HepG2 (cell line): ENCODE data around the gene CES2. TPM values are rescaled to one million over a fixed set of nuclear protein-coding genes. Genes with fewer than 3 reads are reported as not detected.

ENCODE experiments used
- ATAC-seq: fragments of 200-7000 bp; cut with Tn5 transposase; 3 replicates; pipeline ENCODE4 v1.9.1; 2020; ENCODE audit warnings: mild to moderate bottlenecking, moderate library complexity
- BruUV-seq: library from RNA; stranded (reverse); fragments of 400-500 nt; replicated peaks from 2 replicates; lab custom pipeline; 2021; lab: Mats Ljungman, UMichigan
- CTCF ChIA-PET: fragments of 300-600 bp; formaldehyde crosslinking; extraction: SDS; loops from one replicate; lab custom pipeline; 2021; ENCODE audit warnings: low total read pairs, inconsistent platforms, low intra/inter-chr PET ratio; lab: Yijun Ruan, JAX
- POLR2A ChIA-PET: fragments of 350-600 bp; sonication (Branson Sonifier 250); formaldehyde crosslinking; loops from one replicate; lab custom pipeline; 2020; ENCODE audit warnings: antibody characterized with exemption, inconsistent platforms; lab: Yijun Ruan, JAX
- DNase-seq: peaks from one replicate; pipeline ENCODE4 v3.0.0-alpha.2; 2015; ENCODE audit warnings: low spot score
- FAIRE-seq: peaks from 3 replicates; lab custom pipeline; 2011; peaks lifted over from hg19 to GRCh38; lab: Jason Lieb, UNC
- H2AFZ ChIP-seq: one replicate; pipeline ENCODE4 v1.6.1; 2011; ENCODE audit warnings: low read length, inconsistent platforms
- H3K27ac ChIP-seq: fragments of 300-600 bp; 3 replicates; pipeline ENCODE4 v1.8.0; 2011; ENCODE audit warnings: mixed run types, mild to moderate bottlenecking, mixed read lengths, low read length, inconsistent platforms; ENCODE audit not compliant: insufficient read depth; ENCODE audit errors: extremely low read length
- H3K27me3 ChIP-seq, 2 experiments: fragments of 200-600 bp in 1 of 2; 2 replicates in 1 of 2; 3 replicates in 1 of 2; pipeline versions ENCODE4 v1.6.0 to v1.8.0; 2011; ENCODE audit warnings: low read length in 2 of 2, mild to moderate bottlenecking in 2 of 2, moderate library complexity in 2 of 2, inconsistent platforms in 1 of 2; ENCODE audit not compliant: insufficient read depth in 2 of 2, control insufficient read depth in 1 of 2
- H3K36me3 ChIP-seq, 2 experiments: fragments of 200-600 bp in 1 of 2; replicated peaks in 1 of 2; 2 replicates in 1 of 2; 3 replicates in 1 of 2; pipeline versions ENCODE4 v1.5.1 to v1.8.0; 2011; ENCODE audit warnings: low read length in 2 of 2, inconsistent platforms in 1 of 2; ENCODE audit not compliant: insufficient read depth in 2 of 2, control insufficient read depth in 1 of 2
- H3K4me1 ChIP-seq: 2 replicates; pipeline ENCODE4 v1.5.1; 2012; ENCODE audit warnings: low read length, inconsistent platforms; ENCODE audit not compliant: insufficient read depth
- H3K4me2 ChIP-seq: 2 replicates; pipeline ENCODE4 v1.6.0; 2011; ENCODE audit warnings: low read depth, low read length, inconsistent platforms
- H3K4me3 ChIP-seq, 3 experiments: fragments of 200-600 bp in 1 of 3; sonication (generic), shearing (Covaris generic) in 1 of 3; replicated peaks in 1 of 3; 2 replicates each; pipeline ENCODE4 v1.5.1; 2011 to 2016; ENCODE audit warnings: low read length in 3 of 3, inconsistent platforms in 2 of 3, low read depth in 2 of 3, mild to moderate bottlenecking in 2 of 3, control low read depth in 1 of 3, mixed read lengths in 1 of 3; ENCODE audit not compliant: insufficient read depth in 1 of 3
- H3K79me2 ChIP-seq: one replicate; pipeline ENCODE4 v1.6.1; 2011; ENCODE audit warnings: low read length, inconsistent platforms; ENCODE audit not compliant: insufficient read depth
- H3K9ac ChIP-seq: 2 replicates; pipeline ENCODE4 v1.6.0; 2011; ENCODE audit warnings: mild to moderate bottlenecking, low read depth, low read length, inconsistent platforms; ENCODE audit not compliant: insufficient read depth
- H3K9me3 ChIP-seq: 2 replicates; pipeline ENCODE4 v1.5.1; 2012; ENCODE audit warnings: mild to moderate bottlenecking, low read length
- H4K20me1 ChIP-seq: 2 replicates; pipeline ENCODE4 v1.6.0; 2011; ENCODE audit warnings: inconsistent platforms, mild to moderate bottlenecking, low read length, moderate library complexity; ENCODE audit not compliant: insufficient read depth
- ARNT2 ChIP-seq: sonication (generic); formaldehyde crosslinking; IDR thresholded peaks from 2 replicates; pipeline ENCODE4 v1.8.0; 2022; ENCODE audit warnings: mild to moderate bottlenecking, low read depth, missing genetic modification reagents, moderate library complexity
- GLMP ChIP-seq: sonication (generic); formaldehyde crosslinking; IDR thresholded peaks from 2 replicates; pipeline ENCODE4 v1.9.0; 2021; ENCODE audit warnings: missing genetic modification reagents, mild to moderate bottlenecking, borderline replicate concordance
- GRHL1 ChIP-seq: sonication (generic); formaldehyde crosslinking; conservative IDR thresholded peaks from 2 replicates; pipeline ENCODE4 v1.8.0; 2022; ENCODE audit warnings: missing genetic modification reagents
- KAT8 ChIP-seq: IDR thresholded peaks from 2 replicates; pipeline ENCODE4 v1.6.1; 2016; ENCODE audit warnings: missing genetic modification reagents, missing compliant biosample characterization
- MIER3 ChIP-seq: IDR thresholded peaks from 2 replicates; pipeline ENCODE4 v1.6.1; 2016; ENCODE audit warnings: missing compliant biosample characterization, borderline replicate concordance
- POLR2A ChIP-seq, 2 experiments: IDR thresholded peaks; 2 replicates each; pipeline ENCODE4 v1.6.1; 2011; ENCODE audit warnings: low read depth in 2 of 2, low read length in 2 of 2, mild to moderate bottlenecking in 1 of 2, moderate library complexity in 1 of 2; ENCODE audit not compliant: insufficient read depth in 1 of 2
- SSRP1 ChIP-seq: IDR thresholded peaks from 2 replicates; pipeline ENCODE4 v1.6.1; 2016; ENCODE audit warnings: control low read depth
- ZBTB38 ChIP-seq: sonication (generic); formaldehyde crosslinking; IDR thresholded peaks from 2 replicates; pipeline ENCODE4 v1.5.1; 2020; ENCODE audit warnings: mild to moderate bottlenecking, missing genetic modification reagents
- ZFX ChIP-seq: sonication (generic); formaldehyde crosslinking; IDR thresholded peaks from 2 replicates; pipeline ENCODE4 v1.4.0; 2020; ENCODE audit warnings: mild to moderate bottlenecking, low read depth, missing genetic modification reagents, moderate library complexity
- ZMAT3 ChIP-seq: sonication (generic); formaldehyde crosslinking; conservative IDR thresholded peaks from 2 replicates; pipeline ENCODE4 v1.7.0; 2021; ENCODE audit warnings: missing genetic modification reagents
- ZNF251 ChIP-seq: sonication (generic); formaldehyde crosslinking; IDR thresholded peaks from 2 replicates; pipeline ENCODE4 v1.9.0; 2021; ENCODE audit warnings: mild to moderate bottlenecking, missing genetic modification reagents
- ZNF264 ChIP-seq: sonication (generic); formaldehyde crosslinking; IDR thresholded peaks from 2 replicates; pipeline ENCODE4 v1.4.0; 2020; ENCODE audit warnings: missing genetic modification reagents
- ZNF546 ChIP-seq: sonication (generic); formaldehyde crosslinking; conservative IDR thresholded peaks from 2 replicates; pipeline ENCODE4 v1.8.1; 2023; ENCODE audit warnings: mild to moderate bottlenecking, missing genetic modification reagents
- ZNF574 ChIP-seq: sonication (generic); formaldehyde crosslinking; IDR thresholded peaks from 2 replicates; pipeline ENCODE4 v1.4.0; 2020; ENCODE audit warnings: missing genetic modification reagents
- ZNF703 ChIP-seq: sonication (generic); formaldehyde crosslinking; IDR thresholded peaks from 2 replicates; pipeline ENCODE4 v1.5.1; 2020; ENCODE audit warnings: missing genetic modification reagents, mild to moderate bottlenecking, moderate library complexity, borderline replicate concordance
- WGBS: methylation state at CpG from one replicate; pipeline ENCODE4 v1.1.6; 2017; ENCODE audit warnings: low lambda C conversion rate; 5-methylcytosine and 5-hydroxymethylcytosine counted together
- in situ Hi-C: cut with HindIII; loops from 2 replicates; pipeline ENCODE4 v1.10.0; 2017; ENCODE audit warnings: low pct_unique_long_range_greater_than_20kb; ENCODE audit not compliant: extremely low pct_ligation_motif_present
- intact Hi-C: fragments of 100-400 bp; cut with micrococcal nuclease; formaldehyde crosslinking; loops from one replicate; pipeline ENCODE4 v1.10.0; 2022; ENCODE audit not compliant: unreplicated experiment
- polyA plus RNA-seq, 8 experiments: library from polyadenylated mRNA; depleted of rRNA in 3 of 8; stranded (reverse) in 7 of 8; unstranded in 1 of 8; fragments of >200 nt; fragmentation: Illumina TruSeq in 4 of 8; extraction: Trizol in 4 of 8; gene quantifications; 2 replicates each; pipeline versions ENCODE4 v1.2.1 to v1.2.3, GENCODE V29; 2011 to 2016; ENCODE audit warnings: low read depth in 4 of 8, missing spikeins in 1 of 8, mixed read lengths in 1 of 8; ENCODE audit not compliant: insufficient read depth in 1 of 8
- total RNA-seq, 5 experiments: library from RNA; depleted of rRNA; stranded (reverse); fragments of >200 nt; fragmentation: Illumina TruSeq; extraction: Trizol; gene quantifications; 2 replicates each; pipeline ENCODE4 v1.2.3, GENCODE V29; 2016; ENCODE audit warnings: low read depth in 1 of 5

The CES2 gene
- total and polyA plus RNA-seq, 2 of the 13 experiments (the other 11 are each of a cell fraction or from before 2014, with no cell fraction given), result 50.6 to 63.8 TPM

- TF ChIP-seq ZNF574 (CRISPR knock-in tag), result peak; percentile 24; the same call in 1 of the 2 replicates
- TF ChIP-seq KAT8 (CRISPR knock-in tag), result no peak
- TF ChIP-seq ARNT2 (CRISPR knock-in tag), result no peak
- no peak for TF ChIP-seq ZNF251 (CRISPR knock-in tag)
Observed at GRCh38 chr16:66936889-66937554, 1.7 kb downstream of the CES2 start (continued).

- H3K79me2 ChIP-seq, result peaks cover 33% of the 10 kb centered on the region
- BruUV-seq, result no TSS peak
- intact Hi-C loops, result loop anchor here (1.0 kb wide), 1 partner anchor 9 kb away; no protein-coding TSS in a partner anchor
- H2AFZ ChIP-seq, result no peak overlapping the region
- no peak overlapping the region for H3K9ac ChIP-seq
- CTCF ChIA-PET, result no interaction called here
- H3K27ac ChIP-seq, result no peak overlapping the region
- H3K27me3 ChIP-seq, result no peaks in the 10 kb centered on the region; a peak in 1 of 5 replicates
- no peaks in the 10 kb centered on the region for H3K9me3 ChIP-seq
- 84% methylated on average over 9 of the region's 10 CpGs for WGBS
- peak overlapping the region; percentile 46 for H3K4me2 ChIP-seq
- H4K20me1 ChIP-seq, result no peaks in the 10 kb centered on the region; the same call in 1 of the 2 replicates
- peak overlapping the region in 1 of 3 experiments; percentile 0; a peak in 1 of 6 replicates for H3K4me3 ChIP-seq
- POLR2A ChIA-PET, result interaction anchor here (0.6 to 2.2 kb wide), 3 partner anchors 18 to 175 kb away, joined by 5 to 9 read pairs (median 6); partner anchors contain the start of gene CDH16
- peaks cover 40% of the 10 kb centered on the region for H3K4me1 ChIP-seq
- peaks cover 32 to 49% of the 10 kb centered on the region in 2 experiments for H3K36me3 ChIP-seq
- DNase-seq (no peak), ATAC-seq (no peak), FAIRE-seq (peak; percentile 28)
- in situ Hi-C loops, result loop anchor here (5.0 kb wide), 1 partner anchor 36 kb away; no protein-coding TSS in a partner anchor
- TF ChIP-seq ZNF546, result no peak
- TF ChIP-seq SSRP1 (CRISPR knock-in tag), result 0 out of 2 replicates have a peak, but pooled peaks have one; percentile 26
- peak; percentile 28; the same call in 1 of the 2 replicates for TF ChIP-seq MIER3 (CRISPR knock-in tag)
- 0 out of 2 replicates have a peak, but pooled peaks have one; percentile 7 for TF ChIP-seq ZNF264 (CRISPR knock-in tag)
- TF ChIP-seq ZMAT3 (CRISPR knock-in tag), result 0 out of 2 replicates have a peak, but pooled peaks have one; percentile 45
- peak; percentile 40; the same call in 1 of the 2 replicates for TF ChIP-seq ZBTB38 (CRISPR knock-in tag)
- no peak for TF ChIP-seq ZNF703
- TF ChIP-seq ZFX, result 0 out of 2 replicates have a peak, but pooled peaks have one; percentile 40
- TF ChIP-seq GLMP (CRISPR knock-in tag), result no peak
- peak in 1 of 2 experiments; percentile 37; a peak in 2 of 4 replicates for TF ChIP-seq POLR2A (IDR thresholded peaks at IDR 0.05; ENCODE audit: insufficient read depth in 1 of 2, low read depth in 2 of 2, low read length in 2 of 2)
- TF ChIP-seq GRHL1 (CRISPR knock-in tag), result no peak
Observed at GRCh38 chr16:66937725-66938337, 2.5 kb downstream of the CES2 start.
